Muscle of arm (tissue), 12 donors: ENCODE data around the gene BBS1. TPM values are rescaled to one million over a fixed set of nuclear protein-coding genes. Genes with fewer than 3 reads are reported as not detected.
A peak's percentile ranks its signal among the peaks of the same experiment; 100 is the strongest.
"Not testable (repeated sequence)": the region's sequence is repeated elsewhere in the genome, so short reads cannot be mapped to it uniquely, and the experiment has no call there.

Experiments
- DNase-seq: peaks from one replicate; pipeline ENCODE4 v3.0.0-alpha.2; 2013
- polyA plus RNA-seq, 12 donors: library from polyadenylated mRNA; unstranded; fragments of 120-200 nt; gene quantifications; one replicate each; pipeline ENCODE4 v1.2.1, GENCODE V29; 2013; ENCODE audit not compliant: insufficient read length in 12 of 12

The BBS1 gene
- polyA plus RNA-seq, 12 donors, result 15.8 to 34.2 (median 20.8) TPM; not detected in 1

- DNase-seq, result no peak
These were observed 59.8 kb downstream of the BBS1 start for GRCh38 chr11:66570079-66570849.

DNA sequence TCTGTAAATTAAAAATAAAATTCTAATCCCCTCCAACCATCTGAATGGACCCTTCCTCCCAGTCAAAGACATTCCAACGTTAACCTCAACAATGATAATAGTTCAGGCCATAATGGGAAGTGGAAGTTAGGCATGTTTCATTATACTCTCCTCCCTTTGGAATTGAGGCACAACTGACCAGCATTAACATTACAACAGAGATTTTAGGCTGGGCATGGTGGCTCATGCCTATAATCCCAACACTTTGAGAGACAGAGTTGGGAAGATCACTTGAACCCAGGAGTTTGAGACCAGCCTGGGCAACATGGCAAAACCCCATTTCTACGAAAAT lies 60.4 kb downstream of the BBS1 start:
- DNase-seq, result no peak

GRCh38 chr11:66579017-66579606 lies 68.7 kb downstream of the BBS1 start:
- peak; percentile 77 for DNase-seq

- no peak for DNase-seq
These were observed 70.4 kb downstream of the BBS1 start for GRCh38 chr11:66580803-66581202.

DNA sequence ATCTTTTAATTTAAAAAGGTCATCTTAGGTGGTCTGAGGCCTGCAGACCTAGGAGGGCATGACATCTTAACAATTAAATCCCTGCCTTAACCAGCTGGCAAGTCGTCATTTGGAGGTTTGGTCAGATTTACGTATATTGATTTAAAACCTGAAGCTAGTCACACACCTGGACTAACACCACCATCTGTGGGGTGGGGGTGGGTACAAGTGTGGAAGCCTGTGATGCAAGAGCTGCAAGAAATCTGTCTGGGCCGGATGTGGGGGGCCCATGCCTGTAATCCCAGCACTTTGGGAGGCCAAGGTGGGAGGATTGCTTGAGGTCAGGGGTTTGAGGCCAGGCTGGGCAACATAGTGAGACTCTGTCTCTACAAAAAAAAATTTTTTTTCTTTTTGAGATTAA lies 70.8 kb downstream of the BBS1 start:
- no peak for DNase-seq

- not testable (repeated sequence) for DNase-seq
These were observed 72.2 kb downstream of the BBS1 start for GRCh38 chr11:66582565-66583147.

Other genes starting within 250 kb of the BBS1 start
- 100 to 1,000 TPM in 2 of 12 donors, 10 to 100 TPM in 9, not detected in 1; 74.0 to 118 (median 89.9) TPM for gene RAB1B, start 242.0 kb upstream of the BBS1 start, polyA plus RNA-seq
- gene CNIH2, start 232.5 kb upstream of the BBS1 start, polyA plus RNA-seq, result 1 to 10 TPM in 11 of 12 donors, not detected in 1; 1.6 to 9.4 (median 4.7) TPM
- 100 to 1,000 TPM in 1 of 12 donors, 10 to 100 TPM in 10, not detected in 1; 30.1 to 132 (median 40.9) TPM for gene YIF1A, start 221.5 kb upstream of the BBS1 start, polyA plus RNA-seq
- gene TMEM151A, start 218.7 kb upstream of the BBS1 start, polyA plus RNA-seq, result under 1 TPM in 1 of 12 donors, not detected in 11; 0.08 TPM
- 100 to 1,000 TPM in 4 of 12 donors, 10 to 100 TPM in 7, not detected in 1; 58.8 to 208 (median 73.9) TPM for gene CD248, start 193.6 kb upstream of the BBS1 start, polyA plus RNA-seq
- 10 to 100 TPM in 1 of 12 donors, 1 to 10 TPM in 9, not detected in 2; 4.1 to 11.7 (median 5.9) TPM for gene RIN1, start 174.2 kb upstream of the BBS1 start, polyA plus RNA-seq
- gene BRMS1, start 165.5 kb upstream of the BBS1 start, polyA plus RNA-seq, result 10 to 100 TPM in 11 of 12 donors, not detected in 1; 14.7 to 28.4 (median 19.2) TPM
- 10 to 100 TPM in 11 of 12 donors, not detected in 1; 16.0 to 25.2 (median 20.3) TPM for gene B4GAT1, start 163.0 kb upstream of the BBS1 start, polyA plus RNA-seq
- gene SLC29A2, start 138.9 kb upstream of the BBS1 start, polyA plus RNA-seq, result 10 to 100 TPM in 11 of 12 donors, not detected in 1; 13.7 to 38.4 (median 25.3) TPM
- gene NPAS4, start 89.6 kb upstream of the BBS1 start, polyA plus RNA-seq, result under 1 TPM in 8 of 12 donors, not detected in 4; 0.07 to 0.58 (median 0.22) TPM
- 10 to 100 TPM in 11 of 12 donors, not detected in 1; 42.2 to 62.4 (median 46.3) TPM for gene MRPL11, start 71.8 kb upstream of the BBS1 start, polyA plus RNA-seq
- 1 to 10 TPM in 11 of 12 donors, not detected in 1; 4.2 to 10.0 (median 5.2) TPM for gene PELI3, start 43.7 kb upstream of the BBS1 start, polyA plus RNA-seq
- gene DPP3, start 30.2 kb upstream of the BBS1 start, polyA plus RNA-seq, result 10 to 100 TPM in 11 of 12 donors, not detected in 1; 15.5 to 45.8 (median 21.7) TPM
- 1 to 10 TPM in 11 of 12 donors, not detected in 1; 2.9 to 8.1 (median 4.9) TPM for gene ZDHHC24, start 35.4 kb downstream of the BBS1 start, polyA plus RNA-seq
- 100 to 1,000 TPM in 5 of 12 donors, 10 to 100 TPM in 6, not detected in 1; 26.5 to 263 (median 61.4) TPM for gene ACTN3, start 36.3 kb downstream of the BBS1 start, polyA plus RNA-seq
- 10 to 100 TPM in 11 of 12 donors, not detected in 1; 23.6 to 41.0 (median 29.6) TPM for gene CTSF, start 58.0 kb downstream of the BBS1 start, polyA plus RNA-seq
- under 1 TPM in 9 of 12 donors, not detected in 3; 0.08 to 0.27 (median 0.12) TPM for gene CCDC87, start 82.4 kb downstream of the BBS1 start, polyA plus RNA-seq
- 10 to 100 TPM in 11 of 12 donors, not detected in 1; 23.2 to 49.3 (median 29.5) TPM for gene CCS, start 82.5 kb downstream of the BBS1 start, polyA plus RNA-seq
- 10 to 100 TPM in 11 of 12 donors, not detected in 1; 32.3 to 55.3 (median 37.4) TPM for gene RBM14, start 106.0 kb downstream of the BBS1 start, polyA plus RNA-seq
- 100 to 1,000 TPM in 11 of 12 donors, not detected in 1; 107 to 161 (median 147) TPM for gene RBM4, start 128.1 kb downstream of the BBS1 start, polyA plus RNA-seq
- 10 to 100 TPM in 11 of 12 donors, not detected in 1; 29.2 to 54.5 (median 34.5) TPM for gene RBM4B, start 167.3 kb downstream of the BBS1 start, polyA plus RNA-seq
- gene SPTBN2, start 218.6 kb downstream of the BBS1 start, polyA plus RNA-seq, result 10 to 100 TPM in 10 of 12 donors, 1 to 10 TPM in 1, not detected in 1; 8.5 to 33.9 (median 14.9) TPM